ENCODE results near the gene NUDCD3. TPM values are rescaled to one million over a fixed set of nuclear protein-coding genes. Genes with fewer than 3 reads are reported as not detected.

NUDCD3 gene
- total RNA-seq, 1 experiment from 2014 or later = 71.9 TPM

DNA sequence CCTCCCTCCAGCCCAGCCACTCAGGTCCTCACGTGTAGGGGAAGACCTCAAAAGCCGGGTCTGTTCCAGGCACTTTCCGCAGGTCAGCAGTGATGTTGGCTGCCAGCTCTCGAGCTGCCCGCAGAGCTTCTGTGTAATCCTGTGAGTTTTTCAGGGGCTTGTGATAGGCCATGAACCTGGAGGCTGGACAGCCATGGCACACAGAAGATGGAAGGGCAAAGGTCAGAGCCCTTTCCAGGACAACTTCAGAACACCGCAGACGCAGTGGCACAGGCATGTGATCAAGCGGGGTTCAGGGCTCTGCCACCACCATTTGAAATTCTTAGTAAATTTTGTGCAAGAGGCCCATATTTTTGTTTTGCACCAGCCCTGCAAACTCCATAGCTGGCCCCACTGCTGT is 26.7 kb upstream of the NUDCD3 start:
- no peaks in the 10 kb centered on the region for H3K79me1 ChIP-seq (ENCODE audit: insufficient read depth, low read depth, low read length, poor library complexity, severe bottlenecking)
- H2BK12ac ChIP-seq (ENCODE audit: insufficient read length, low read depth, low read length) = no peak overlapping the region
- H3K23ac ChIP-seq (ENCODE audit: insufficient read length, low read depth, low read length) = no peak overlapping the region
- H3K4me2 ChIP-seq (ENCODE audit: insufficient read depth, insufficient read length, low read length) = no peak overlapping the region
- H3T11ph ChIP-seq (ENCODE audit: low read length) = no peak overlapping the region
- H2BK120ac ChIP-seq (ENCODE audit: low read depth, low read length, poor library complexity, severe bottlenecking) = no peak overlapping the region
- H3K36me3 Mint-ChIP-seq (ENCODE audit: insufficient read depth in 1 of 3, low read depth in 3 of 3) = no peaks in the 10 kb centered on the region
- H4K20me1 ChIP-seq (ENCODE audit: control insufficient read depth, insufficient read depth, insufficient read length) = no peaks in the 10 kb centered on the region
- H4K8ac ChIP-seq (replicated peaks; ENCODE audit: insufficient read length, low read depth, low read length) = no peak overlapping the region
- no peak overlapping the region for H3K56ac ChIP-seq (ENCODE audit: insufficient read length, low read depth, low read length)
- no peak overlapping the region for H4K91ac ChIP-seq (ENCODE audit: insufficient read length, low read depth, low read length)
- no peak overlapping the region for H2BK5ac ChIP-seq (ENCODE audit: insufficient read length, low read length)
- H3K79me2 ChIP-seq (ENCODE audit: insufficient read depth, low read length) = no peaks in the 10 kb centered on the region
- H3K27me3 ChIP-seq (ENCODE audit: insufficient read depth, low read length) = no peaks in the 10 kb centered on the region
- H3K27me3 Mint-ChIP-seq (ENCODE audit: low read depth) = peaks cover 2% of the 10 kb centered on the region
- no peak overlapping the region for H3K14ac ChIP-seq (ENCODE audit: insufficient read depth, low read length)
- H3K4me3 Mint-ChIP-seq = no peak overlapping the region
- H3K4me1 ChIP-seq (ENCODE audit: insufficient read depth, low read length) = no peaks in the 10 kb centered on the region
- H2BK15ac ChIP-seq (ENCODE audit: low read depth, low read length) = no peak overlapping the region
- H3K4ac ChIP-seq (ENCODE audit: low read depth, low read length) = no peak overlapping the region
- H2AK5ac ChIP-seq (ENCODE audit: insufficient read length, low read length) = no peak overlapping the region
- H2AFZ ChIP-seq (ENCODE audit: low read length) = no peak overlapping the region
- TF ChIP-seq, protein P1, sequence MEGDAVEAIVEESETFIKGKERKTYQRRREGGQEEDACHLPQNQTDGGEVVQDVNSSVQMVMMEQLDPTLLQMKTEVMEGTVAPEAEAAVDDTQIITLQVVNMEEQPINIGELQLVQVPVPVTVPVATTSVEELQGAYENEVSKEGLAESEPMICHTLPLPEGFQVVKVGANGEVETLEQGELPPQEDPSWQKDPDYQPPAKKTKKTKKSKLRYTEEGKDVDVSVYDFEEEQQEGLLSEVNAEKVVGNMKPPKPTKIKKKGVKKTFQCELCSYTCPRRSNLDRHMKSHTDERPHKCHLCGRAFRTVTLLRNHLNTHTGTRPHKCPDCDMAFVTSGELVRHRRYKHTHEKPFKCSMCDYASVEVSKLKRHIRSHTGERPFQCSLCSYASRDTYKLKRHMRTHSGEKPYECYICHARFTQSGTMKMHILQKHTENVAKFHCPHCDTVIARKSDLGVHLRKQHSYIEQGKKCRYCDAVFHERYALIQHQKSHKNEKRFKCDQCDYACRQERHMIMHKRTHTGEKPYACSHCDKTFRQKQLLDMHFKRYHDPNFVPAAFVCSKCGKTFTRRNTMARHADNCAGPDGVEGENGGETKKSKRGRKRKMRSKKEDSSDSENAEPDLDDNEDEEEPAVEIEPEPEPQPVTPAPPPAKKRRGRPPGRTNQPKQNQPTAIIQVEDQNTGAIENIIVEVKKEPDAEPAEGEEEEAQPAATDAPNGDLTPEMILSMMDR (conservative IDR thresholded peaks at IDR 0.05) = no peak
- H3K9me3 Mint-ChIP-seq = no peaks in the 10 kb centered on the region
- H4K5ac ChIP-seq (ENCODE audit: insufficient read length, low read depth, low read length) = no peak overlapping the region
- WGBS (ENCODE audit: extremely low coverage, insufficient read length, low lambda C conversion rate) = no CpG with 5 or more reads among the region's 8 CpGs
- no peaks in the 10 kb centered on the region for H3K9me3 ChIP-seq (ENCODE audit: control insufficient read depth, low read depth, low read length)
- H3K23me2 ChIP-seq (ENCODE audit: insufficient read length, low read depth, low read length, poor library complexity, severe bottlenecking) = no peaks in the 10 kb centered on the region
- H3K18ac ChIP-seq (ENCODE audit: insufficient read length, low read depth, low read length) = no peak overlapping the region
- no peak overlapping the region; a peak in 1 of 7 replicates for H3K27ac Mint-ChIP-seq
- H3K4me1 Mint-ChIP-seq = no peaks in the 10 kb centered on the region
- no peak for DNase-seq
- no peak overlapping the region for H3K9ac ChIP-seq (ENCODE audit: extremely low read depth, insufficient read length, low read length)
- H2BK20ac ChIP-seq (ENCODE audit: low read depth, low read length, poor library complexity, severe bottlenecking) = no peak overlapping the region
- no peak overlapping the region for H3K27ac ChIP-seq (ENCODE audit: insufficient read length, low read depth, low read length)

Measured in H9 (cell line).